ENCODE data around the gene UPF2.

- TF ChIP-seq CTCF (conservative IDR thresholded peaks at IDR 0.05; ENCODE audit: low read depth, low read length) (no peak), POLR2A (IDR thresholded peaks at IDR 0.05; ENCODE audit: low read depth, low read length) (no peak), FOS (IDR thresholded peaks at IDR 0.05; ENCODE audit: low read depth, low read length) (no peak), MAZ (IDR thresholded peaks at IDR 0.05; ENCODE audit: borderline replicate concordance, low read depth, low read length) (no peak), NFE2L2 (IDR thresholded peaks at IDR 0.05; ENCODE audit: low read depth, low read length) (no peak), RAD21 (IDR thresholded peaks at IDR 0.05; ENCODE audit: low read length) (no peak), SMC3 (IDR thresholded peaks at IDR 0.05; ENCODE audit: low read depth, low read length) (no peak), MAFK (IDR thresholded peaks at IDR 0.05; ENCODE audit: low read depth, low read length) (no peak)
These were observed 163.8 kb downstream of the UPF2 start for GRCh38 chr10:11878776-11879175.
